ENCODE data around the gene DNAH9.

GRCh38 chr17:11739848-11740247 is 141.6 kb downstream of the DNAH9 start:
- no peak for TF ChIP-seq POLR2AphosphoS5 (IDR thresholded peaks at IDR 0.05; ENCODE audit: low read depth, low read length)
- TF ChIP-seq YY1 (IDR thresholded peaks at IDR 0.05; ENCODE audit: low read depth, low read length): no peak
- no peak for TF ChIP-seq POLR2A (IDR thresholded peaks at IDR 0.05; ENCODE audit: control extremely low read depth in 1 of 2, low read depth in 2 of 2, low read length in 2 of 2)
- TF ChIP-seq, protein P1, sequence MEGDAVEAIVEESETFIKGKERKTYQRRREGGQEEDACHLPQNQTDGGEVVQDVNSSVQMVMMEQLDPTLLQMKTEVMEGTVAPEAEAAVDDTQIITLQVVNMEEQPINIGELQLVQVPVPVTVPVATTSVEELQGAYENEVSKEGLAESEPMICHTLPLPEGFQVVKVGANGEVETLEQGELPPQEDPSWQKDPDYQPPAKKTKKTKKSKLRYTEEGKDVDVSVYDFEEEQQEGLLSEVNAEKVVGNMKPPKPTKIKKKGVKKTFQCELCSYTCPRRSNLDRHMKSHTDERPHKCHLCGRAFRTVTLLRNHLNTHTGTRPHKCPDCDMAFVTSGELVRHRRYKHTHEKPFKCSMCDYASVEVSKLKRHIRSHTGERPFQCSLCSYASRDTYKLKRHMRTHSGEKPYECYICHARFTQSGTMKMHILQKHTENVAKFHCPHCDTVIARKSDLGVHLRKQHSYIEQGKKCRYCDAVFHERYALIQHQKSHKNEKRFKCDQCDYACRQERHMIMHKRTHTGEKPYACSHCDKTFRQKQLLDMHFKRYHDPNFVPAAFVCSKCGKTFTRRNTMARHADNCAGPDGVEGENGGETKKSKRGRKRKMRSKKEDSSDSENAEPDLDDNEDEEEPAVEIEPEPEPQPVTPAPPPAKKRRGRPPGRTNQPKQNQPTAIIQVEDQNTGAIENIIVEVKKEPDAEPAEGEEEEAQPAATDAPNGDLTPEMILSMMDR (IDR thresholded peaks at IDR 0.05; ENCODE audit: control extremely low read depth in 1 of 3, insufficient read depth in 1 of 3, low read depth in 1 of 3, low read length in 3 of 3): no peak
- TF ChIP-seq SP1 (IDR thresholded peaks at IDR 0.05; ENCODE audit: low read depth, low read length): no peak
- no peak for TF ChIP-seq EZH2 (IDR thresholded peaks at IDR 0.05; ENCODE audit: low read depth, low read length, severe bottlenecking)
- no peak for TF ChIP-seq ZNF274 (IDR thresholded peaks at IDR 0.05; ENCODE audit: borderline replicate concordance, extremely low read depth, low read length)
- TF ChIP-seq HDAC2 (IDR thresholded peaks at IDR 0.05; ENCODE audit: borderline replicate concordance in 1 of 2, low read depth in 2 of 2, low read length in 2 of 2): no peak
- no peak for TF ChIP-seq BACH1 (IDR thresholded peaks at IDR 0.05; ENCODE audit: low read length)
- TF ChIP-seq CBX5 (IDR thresholded peaks at IDR 0.05; ENCODE audit: low read depth, low read length): no peak
- no peak for TF ChIP-seq SUZ12 (IDR thresholded peaks at IDR 0.05; ENCODE audit: low read length)
- no peak for TF ChIP-seq CHD1 (IDR thresholded peaks at IDR 0.05; ENCODE audit: low read depth, low read length)

Data from H1 (cell line).